Left hindlimb (tissue), 1 donor: ENCODE results near the gene ENAM.

Experiments
- DNase-seq: peaks from one replicate; pipeline ENCODE4 v3.0.0-alpha.2; 2018

The ENAM gene

DNA sequence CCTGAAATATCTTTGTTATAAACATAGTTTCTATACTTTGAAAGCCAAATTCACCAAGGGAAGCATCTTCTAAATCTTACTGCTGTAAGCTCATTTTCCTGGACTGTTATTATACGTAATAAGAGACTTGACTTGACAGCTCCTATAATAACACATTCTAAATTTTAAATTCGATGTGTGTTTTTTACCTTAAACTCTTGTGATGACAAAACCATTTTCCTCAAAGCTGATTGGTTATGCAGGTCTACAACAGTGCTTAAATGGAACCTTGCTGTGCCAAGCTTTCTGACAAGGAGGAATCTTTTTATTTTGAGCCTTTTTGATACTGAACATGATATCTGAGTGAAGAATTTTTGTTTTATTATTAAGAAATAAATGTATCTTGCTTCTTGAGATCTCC is at the start of gene ENAM:
ENAM (plus strand) TSS at position 301 of the 400 bp plus-strand sequence. CDS start 757 bp downstream, outside the sequence.
- no peak for DNase-seq

GRCh38 chr4:70581980-70582379 is 46.6 kb upstream of the ENAM start:
- DNase-seq, result no peak

- DNase-seq, result no peak
Measured at GRCh38 chr4:70583952-70584834, 44.4 kb upstream of the ENAM start.

DNA sequence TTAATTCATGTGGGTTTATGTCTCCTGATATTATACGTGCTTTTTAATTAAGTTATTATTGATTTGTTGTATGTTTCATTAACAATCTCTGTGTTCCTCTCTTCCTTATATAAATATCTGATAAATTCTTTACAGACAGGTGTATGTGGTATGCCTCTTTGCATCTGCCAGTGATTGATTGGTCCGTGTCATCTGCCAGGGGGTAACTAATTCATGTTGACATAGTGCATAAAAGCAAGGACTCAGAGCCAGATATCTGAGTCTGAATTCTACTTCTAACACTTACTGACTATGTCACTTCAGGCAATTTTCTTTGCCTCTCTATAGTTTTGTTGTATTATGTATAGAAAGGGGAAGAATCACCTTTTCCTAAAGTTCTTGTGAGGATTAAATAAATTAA is 41.7 kb upstream of the ENAM start:
- no peak for DNase-seq

- DNase-seq, result no peak
Measured at GRCh38 chr4:70589785-70590184, 38.8 kb upstream of the ENAM start.

GRCh38 chr4:70591955-70592582 is 36.5 kb upstream of the ENAM start, which contains the start of gene AMBN:
AMBN (plus strand) TSS chr4:70592256; CDS start chr4:70592359, 103 bp downstream.
- DNase-seq, result no peak

DNA sequence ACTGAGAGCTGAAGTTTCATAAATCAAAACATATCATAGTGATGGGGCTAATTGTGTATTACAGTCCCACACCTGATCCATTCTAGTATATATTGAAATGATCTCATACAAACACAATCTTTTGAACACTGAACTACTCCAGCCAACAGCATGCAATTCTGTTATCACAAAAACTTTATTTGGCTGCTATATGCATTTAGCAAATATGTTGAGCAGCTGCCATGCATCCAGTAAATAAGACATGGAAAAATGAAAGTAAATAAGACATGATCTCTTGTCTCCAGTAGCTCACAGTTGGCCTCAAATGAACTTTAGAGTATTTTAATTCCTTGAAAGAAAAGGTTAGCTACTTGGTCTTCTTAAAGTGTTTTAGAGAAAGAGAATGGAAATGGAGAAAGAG is 34.3 kb upstream of the ENAM start:
- DNase-seq, result no peak

- DNase-seq, result no peak
Measured at GRCh38 chr4:70600305-70600704, 28.2 kb upstream of the ENAM start.

DNA sequence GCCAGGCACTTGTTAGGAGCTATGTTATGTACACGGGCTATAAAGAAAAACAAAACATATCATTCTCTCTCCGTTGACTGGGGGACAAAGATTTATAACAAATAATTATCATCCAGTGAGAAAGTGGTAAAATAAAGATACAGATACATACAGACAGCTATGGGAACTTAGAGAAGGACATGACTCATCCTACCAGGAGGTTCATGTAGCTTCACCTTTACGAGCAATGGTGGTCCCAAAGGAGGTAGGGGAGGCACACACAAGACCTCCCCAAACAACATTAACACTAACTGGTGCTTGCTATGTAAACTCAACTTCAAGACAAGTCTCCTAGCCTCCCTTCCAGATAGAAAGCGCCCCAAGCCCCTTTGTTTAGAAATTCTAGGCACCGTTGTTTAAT is 27.6 kb upstream of the ENAM start:
- no peak for DNase-seq

- no peak for DNase-seq
Measured at GRCh38 chr4:70601422-70602039, 27.0 kb upstream of the ENAM start.

DNA sequence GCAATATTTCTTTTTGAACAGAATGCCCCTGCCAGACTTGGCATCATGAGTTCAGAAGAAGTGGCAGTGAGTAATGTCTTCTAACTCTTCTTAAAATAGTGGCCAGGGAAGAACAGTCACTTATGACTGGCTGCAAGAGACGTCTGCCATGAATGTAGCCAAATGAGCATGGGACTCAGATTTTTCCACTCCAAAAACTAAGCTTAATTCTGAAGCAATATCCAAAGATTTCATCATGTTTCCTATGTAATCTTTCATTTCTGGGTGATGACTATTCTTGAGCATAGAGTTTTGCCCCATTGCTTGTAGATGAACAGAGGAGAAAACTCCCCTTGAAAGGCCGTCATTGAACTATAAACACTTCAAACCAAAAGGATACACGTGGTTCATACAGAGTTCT is 24.7 kb upstream of the ENAM start:
- DNase-seq, result no peak

DNA sequence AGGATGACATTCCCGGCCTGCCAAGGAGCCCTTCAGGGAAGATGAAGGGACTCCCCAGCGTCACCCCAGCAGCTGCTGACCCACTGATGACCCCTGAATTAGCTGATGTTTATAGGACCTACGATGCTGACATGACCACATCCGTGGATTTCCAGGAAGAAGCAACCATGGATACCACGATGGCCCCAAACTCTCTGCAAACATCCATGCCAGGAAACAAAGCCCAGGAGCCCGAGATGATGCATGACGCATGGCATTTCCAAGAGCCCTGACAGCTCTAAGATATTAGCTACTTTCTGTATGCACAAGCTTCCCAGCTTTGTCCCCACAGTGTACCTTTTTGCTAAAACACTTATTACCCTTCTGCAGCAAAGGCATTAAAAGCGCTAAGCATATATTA is 22.1 kb upstream of the ENAM start:
- no peak for DNase-seq

DNA sequence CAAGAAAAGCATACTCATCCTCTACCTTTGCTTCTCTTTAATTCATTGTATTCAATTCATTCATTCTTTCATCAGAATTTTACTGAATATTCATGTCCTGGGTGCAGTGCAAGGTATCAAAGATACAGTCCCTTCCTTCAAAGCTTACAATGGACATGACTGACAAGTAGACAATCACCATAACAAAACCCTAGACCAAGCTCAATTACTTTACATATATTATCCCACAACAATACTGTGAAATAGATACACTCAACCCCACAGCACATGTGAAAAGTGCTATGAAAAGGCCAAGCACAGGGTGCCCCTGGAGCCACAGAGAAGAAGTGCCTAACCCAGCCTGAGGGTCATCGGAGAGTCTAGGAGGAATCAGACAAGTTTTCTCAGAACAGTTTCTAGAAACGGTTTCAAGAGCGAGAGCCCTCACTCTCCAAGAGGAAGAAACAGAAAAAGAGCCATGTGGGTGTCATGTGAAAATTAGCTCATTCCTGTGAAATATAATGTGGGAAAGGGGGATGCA is 21.1 kb upstream of the ENAM start:
- no peak for DNase-seq

DNA sequence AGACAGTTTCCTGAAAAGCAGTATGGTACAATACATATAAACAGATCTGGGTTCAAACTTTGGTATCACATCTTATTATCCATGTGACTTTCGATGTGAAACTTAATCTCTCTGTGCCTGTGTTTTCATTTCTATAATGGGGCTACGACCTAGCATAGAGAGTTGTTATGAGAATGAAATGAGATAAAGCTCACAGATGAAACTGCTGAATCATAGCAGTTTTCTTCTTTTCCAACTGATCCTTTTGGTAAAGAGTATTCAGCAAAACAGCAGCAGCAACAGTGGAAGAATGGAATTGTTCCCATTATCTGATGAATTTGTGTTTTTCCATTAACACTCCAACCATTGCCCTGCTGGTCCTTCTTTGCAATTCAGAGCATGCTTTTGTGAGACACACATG is 20.2 kb upstream of the ENAM start:
- no peak for DNase-seq

DNA sequence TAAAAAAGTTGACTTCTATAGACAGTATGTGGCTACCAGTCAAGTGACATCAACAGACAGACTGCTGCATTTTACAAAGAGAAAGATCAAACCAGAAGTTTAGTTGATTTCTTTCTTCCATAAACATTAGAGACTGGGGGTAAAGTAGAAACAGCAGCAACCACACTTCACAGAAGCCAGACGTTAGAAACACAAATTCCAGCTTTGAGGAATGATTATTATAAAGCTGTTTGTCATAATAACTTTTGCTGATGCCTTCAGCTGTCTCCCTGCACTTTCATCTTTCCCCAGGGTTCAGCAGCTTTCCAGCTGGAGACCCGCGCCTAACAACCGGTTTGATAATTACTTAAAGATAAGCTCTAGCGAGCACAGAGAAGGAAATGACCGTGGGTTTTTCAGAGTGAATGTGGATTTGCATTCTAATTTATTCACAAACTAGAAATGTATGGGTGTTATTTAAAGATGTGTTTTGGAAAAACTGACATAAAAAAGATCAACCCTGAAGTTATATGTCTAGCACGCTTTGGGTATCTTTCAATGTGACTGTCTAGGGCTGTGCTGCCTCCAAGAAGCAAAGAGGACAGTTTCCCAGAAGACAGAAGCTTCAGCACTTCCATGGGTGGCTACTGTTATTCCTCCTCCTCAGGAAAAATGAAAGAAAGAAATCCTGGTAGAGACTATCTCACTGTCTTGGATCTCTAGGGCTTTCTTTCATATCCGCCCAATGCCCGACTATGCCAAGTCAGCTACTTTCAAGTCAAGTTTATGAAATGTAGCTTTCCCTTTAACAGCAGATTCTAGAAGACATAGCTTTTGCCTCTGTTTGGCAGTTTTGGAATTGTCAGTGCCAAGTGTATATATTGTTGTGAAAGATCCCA is 15.0 kb upstream of the ENAM start:
- DNase-seq, result no peak

DNA sequence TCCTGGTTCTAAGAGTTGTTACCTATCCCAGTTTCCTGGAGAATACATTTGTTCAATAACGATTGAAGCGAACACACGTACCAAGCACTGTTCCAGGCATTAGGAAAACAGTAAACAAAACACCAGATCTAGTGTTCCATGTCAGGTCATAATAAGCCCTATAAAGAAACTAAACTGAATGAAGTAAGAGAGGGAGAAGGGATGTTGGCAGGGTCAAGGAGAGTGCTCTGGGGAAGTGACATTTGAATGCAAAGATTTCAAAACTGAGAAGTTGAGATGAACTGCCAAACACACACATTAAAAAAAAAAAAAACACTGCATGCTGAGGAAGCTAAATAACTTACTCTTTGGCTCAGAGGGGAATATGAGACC is 14.4 kb upstream of the ENAM start:
- DNase-seq, result no peak

- DNase-seq, result no peak
Measured at GRCh38 chr4:70619288-70619687, 9.3 kb upstream of the ENAM start.

- DNase-seq, result no peak
Measured at GRCh38 chr4:70619778-70620177, 8.8 kb upstream of the ENAM start.

DNA sequence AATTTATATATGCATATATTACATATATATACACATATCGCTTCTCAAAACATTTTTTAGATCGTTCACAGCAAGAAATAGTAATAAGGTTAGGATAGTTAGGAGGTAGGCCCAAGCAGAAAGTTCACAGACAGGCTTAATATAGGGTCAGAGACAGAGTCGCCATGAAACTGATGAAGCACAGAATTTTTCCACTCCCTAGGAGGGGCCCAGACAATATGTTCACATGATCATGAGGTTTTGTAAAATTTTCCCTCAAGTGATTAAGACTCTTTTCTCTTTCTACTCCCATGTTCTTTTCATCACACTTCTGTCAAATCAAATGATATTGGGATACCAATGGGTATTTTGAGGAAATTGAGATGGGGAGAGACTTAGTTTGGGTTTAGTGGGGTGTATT is 5.2 kb upstream of the ENAM start:
- DNase-seq, result no peak

DNA sequence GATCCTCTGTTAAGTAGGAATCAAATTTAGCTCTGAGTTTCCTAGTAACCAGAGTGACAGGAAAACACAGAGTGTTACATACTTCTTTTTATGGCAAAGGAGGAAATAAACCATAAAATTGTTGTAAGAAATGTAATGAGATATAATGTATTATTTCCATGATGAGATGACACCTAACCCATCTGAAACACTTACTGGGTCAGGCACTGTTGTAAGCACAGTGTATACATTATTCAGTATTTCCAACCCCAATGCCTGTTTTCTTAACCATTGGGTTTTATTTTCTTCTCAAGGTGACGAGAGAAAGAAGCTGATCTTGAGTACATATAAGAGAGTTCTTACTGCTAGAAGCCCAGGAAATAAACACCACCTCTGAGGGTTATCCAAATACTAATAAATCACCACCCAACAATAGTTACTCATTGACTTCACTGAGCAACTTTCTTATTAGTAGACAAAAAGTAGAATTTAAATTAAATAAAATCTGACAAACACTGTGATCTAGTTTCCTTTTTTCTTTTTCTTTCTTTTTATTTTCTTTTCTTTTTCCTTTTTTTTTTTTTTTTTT is 4.2 kb upstream of the ENAM start:
- no peak for DNase-seq

DNA sequence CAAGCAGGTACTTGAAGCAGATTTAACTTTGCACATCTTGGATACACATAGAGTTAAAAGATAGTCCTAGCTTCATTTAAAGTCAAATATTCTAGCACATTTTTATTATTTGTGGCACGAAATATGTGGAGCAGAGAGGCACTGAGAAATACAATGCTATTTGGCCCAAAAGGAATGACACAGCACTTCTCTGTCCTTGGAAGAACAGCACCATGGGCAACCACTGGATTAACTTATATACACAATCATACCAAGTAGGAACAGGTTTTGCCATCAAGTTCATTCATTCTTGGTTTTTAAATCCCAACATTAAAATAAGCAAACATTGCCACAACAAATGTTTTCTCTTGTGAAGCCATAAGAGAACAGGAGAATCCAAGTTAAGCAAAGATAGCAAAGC is 924 bp upstream of the ENAM start:
- no peak for DNase-seq

GRCh38 chr4:70629469-70630090 is 1.0 kb downstream of the ENAM start:
- no peak for DNase-seq
